SK-N-SH (cell line): Measurements from ENCODE around the gene ARL3.

Experiments
- CHD2 ChIP-seq: fragments of 150-350 bp; IDR thresholded peaks from 2 replicates; pipeline ENCODE4 v1.6.1; 2018; ENCODE audit warnings: low read length; ENCODE audit not compliant: partially characterized antibody
- CTCF ChIP-seq: fragments of 200-600 bp; sonication (generic); IDR thresholded peaks from 2 replicates; pipeline ENCODE4 v1.6.1; 2017; ENCODE audit warnings: antibody characterized with exemption, mild to moderate bottlenecking, moderate library complexity
- MAX ChIP-seq: IDR thresholded peaks from 2 replicates; pipeline ENCODE4 v1.4.0; 2012; ENCODE audit warnings: low read depth
- MXI1 ChIP-seq: IDR thresholded peaks from 2 replicates; pipeline ENCODE4 v1.6.1; 2012; ENCODE audit warnings: mild to moderate bottlenecking, low read depth, low read length, improper control_type of control experiment
- PBX3 ChIP-seq: IDR thresholded peaks from 2 replicates; pipeline ENCODE4; 2012
- TAF1 ChIP-seq: IDR thresholded peaks from 2 replicates; pipeline ENCODE4 v1.6.1; 2012; ENCODE audit warnings: low read depth, mild to moderate bottlenecking, low read length, moderate library complexity, borderline replicate concordance
- USF2 ChIP-seq: fragments of 150-350 bp; IDR thresholded peaks from 2 replicates; pipeline ENCODE4 v1.6.1; 2017; ENCODE audit warnings: antibody characterized with exemption, low read length, low read depth, borderline replicate concordance

- no peak for TF ChIP-seq CTCF
- no peak for TF ChIP-seq MAX
- TF ChIP-seq USF2 = no peak
- TF ChIP-seq TAF1 = no peak
- TF ChIP-seq CHD2 = no peak
- TF ChIP-seq PBX3 = no peak
- TF ChIP-seq MXI1 = no peak
These were observed 81.6 kb downstream of the ARL3 start for GRCh38 chr10:102632394-102633111.
